GM12892 (cell line): ENCODE data around the gene IFT27.

Experiments used
- POLR2A ChIP-seq: IDR thresholded peaks from 2 replicates; pipeline ENCODE4 v1.6.1; 2011; ENCODE audit warnings: low read depth, low read length, control low read depth
- POLR2AphosphoS5 ChIP-seq: IDR thresholded peaks from 2 replicates; pipeline ENCODE4 v1.6.1; 2011; ENCODE audit warnings: low read depth, low read length, control low read depth
- TAF1 ChIP-seq: IDR thresholded peaks from 2 replicates; pipeline ENCODE4 v1.6.1; 2011; ENCODE audit warnings: low read depth, mild to moderate bottlenecking, control low read depth, low read length, borderline replicate concordance

DNA sequence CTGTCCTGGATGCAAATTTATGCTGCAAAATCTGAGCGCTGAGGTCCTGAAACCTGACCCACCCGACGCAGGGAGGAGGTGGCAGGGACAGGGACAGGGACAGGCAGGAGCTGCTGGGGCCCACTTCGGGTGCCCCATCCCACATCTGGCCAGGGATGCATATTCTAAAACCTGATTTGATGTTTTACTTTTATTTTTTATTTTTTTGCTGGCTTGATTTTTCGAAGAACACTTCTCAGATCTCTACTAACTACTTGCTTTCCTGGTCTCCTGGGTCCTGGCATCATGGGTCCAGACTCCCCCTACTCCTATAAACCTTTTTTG lies 41.6 kb upstream of the IFT27 start:
- TF ChIP-seq POLR2A (no peak), POLR2AphosphoS5 (no peak), TAF1 (no peak)
